ENCODE measurements around the gene PSMD7.
A peak's percentile ranks its signal among the peaks of the same experiment; 100 is the strongest.

The PSMD7 gene

DNA sequence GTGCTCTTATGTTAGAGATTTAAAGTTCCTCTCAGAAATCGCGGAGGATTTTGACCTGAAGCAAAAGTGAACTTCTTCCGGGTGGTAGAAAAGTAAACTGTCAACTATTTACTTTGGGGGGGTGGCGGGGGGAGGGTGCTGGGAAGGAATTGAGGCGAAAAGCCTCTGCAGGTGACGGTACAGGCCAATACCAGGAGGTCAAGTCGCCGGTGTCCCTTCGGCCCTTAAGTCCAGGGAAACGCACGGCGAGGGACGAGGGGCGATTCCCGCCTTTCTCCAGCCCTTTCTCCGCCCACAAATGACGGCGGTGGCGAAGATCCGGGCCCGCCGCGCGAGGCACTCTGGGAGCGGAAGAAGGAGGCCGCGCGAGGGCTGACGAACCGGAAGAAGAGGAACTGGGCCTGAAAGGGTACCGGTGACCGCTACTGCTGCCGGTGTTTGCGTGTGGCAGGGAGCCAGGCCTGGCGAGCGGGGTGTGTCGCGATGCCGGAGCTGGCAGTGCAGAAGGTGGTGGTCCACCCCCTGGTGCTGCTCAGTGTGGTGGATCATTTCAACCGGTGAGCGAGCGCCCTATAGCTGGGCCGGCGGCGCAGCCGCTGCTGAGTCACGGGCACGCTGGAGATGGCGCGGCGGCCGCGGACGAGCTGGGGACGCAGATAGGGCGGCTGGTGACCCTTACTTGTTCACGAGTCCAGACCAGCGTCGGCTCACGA lies at the start of gene PSMD7:
Gene PSMD7 (plus strand): TSS at position 383 of the 713 bp plus-strand sequence. CDS start 101 bp downstream, at position 484.
- DNase-seq: peak; percentile 81 to 97 (median 92)
- intact Hi-C loops (cut with DNase I): no loop called here

DNA sequence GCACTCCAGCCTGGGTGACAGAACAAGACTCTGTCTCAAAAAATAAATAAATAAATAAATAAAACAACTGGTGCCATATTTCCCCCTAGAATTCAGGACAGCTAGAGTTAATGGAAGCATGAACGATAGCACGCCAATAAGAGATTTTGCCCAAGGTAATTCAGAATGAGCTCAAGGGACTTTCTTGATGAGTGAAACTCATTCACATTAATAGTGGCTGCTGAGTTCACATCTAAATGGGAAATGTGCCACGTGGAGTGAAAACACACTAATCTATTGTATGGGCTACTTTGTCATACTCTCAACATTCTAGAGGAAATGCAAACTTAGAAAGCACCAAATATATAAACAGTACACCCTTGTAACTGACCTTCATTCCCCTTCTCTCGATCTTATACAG lies 47.4 kb upstream of the PSMD7 start:
- DNase-seq: no peak
- intact Hi-C loops (cut with DNase I): no loop called here

DNA sequence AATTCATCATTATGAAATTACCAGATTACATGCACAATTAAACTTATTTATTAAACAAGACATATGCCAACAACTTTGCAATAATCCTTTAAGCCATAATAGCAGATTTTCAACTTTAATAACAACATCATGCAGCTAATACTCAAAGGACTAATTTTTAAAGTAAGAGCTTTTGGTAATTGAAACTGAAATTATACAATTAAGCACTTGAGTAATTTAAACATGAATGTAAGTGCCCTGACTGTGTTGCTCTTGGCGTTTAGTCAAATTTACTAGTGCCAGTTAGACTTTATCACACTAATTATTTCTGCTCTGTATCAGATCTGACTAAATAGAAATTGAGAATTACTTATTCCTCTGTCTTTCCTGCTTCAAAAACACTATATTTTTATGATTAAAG lies 46.8 kb upstream of the PSMD7 start:
- intact Hi-C loops (cut with DNase I): no loop called here
- DNase-seq: no peak

DNA sequence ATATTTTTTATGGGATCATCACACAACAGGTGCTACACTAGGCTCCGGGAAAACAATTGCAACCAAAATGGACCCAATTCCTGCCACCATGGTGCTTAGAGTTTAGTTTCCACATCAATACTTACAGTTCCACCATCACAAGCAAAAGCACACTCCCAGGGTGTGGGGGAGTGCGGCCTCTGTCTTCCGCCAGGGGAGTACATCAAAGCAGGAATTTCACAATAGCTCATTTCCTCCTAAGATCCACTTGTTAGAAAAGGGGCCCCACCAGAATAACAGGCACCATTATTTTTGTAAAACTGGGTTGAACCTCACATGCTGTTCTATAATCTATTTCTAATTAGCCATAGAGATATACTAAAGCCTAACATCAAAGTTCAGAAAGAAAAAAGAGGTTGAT lies 44.3 kb upstream of the PSMD7 start:
- no peak for DNase-seq
- intact Hi-C loops (cut with DNase I): no loop called here

DNA sequence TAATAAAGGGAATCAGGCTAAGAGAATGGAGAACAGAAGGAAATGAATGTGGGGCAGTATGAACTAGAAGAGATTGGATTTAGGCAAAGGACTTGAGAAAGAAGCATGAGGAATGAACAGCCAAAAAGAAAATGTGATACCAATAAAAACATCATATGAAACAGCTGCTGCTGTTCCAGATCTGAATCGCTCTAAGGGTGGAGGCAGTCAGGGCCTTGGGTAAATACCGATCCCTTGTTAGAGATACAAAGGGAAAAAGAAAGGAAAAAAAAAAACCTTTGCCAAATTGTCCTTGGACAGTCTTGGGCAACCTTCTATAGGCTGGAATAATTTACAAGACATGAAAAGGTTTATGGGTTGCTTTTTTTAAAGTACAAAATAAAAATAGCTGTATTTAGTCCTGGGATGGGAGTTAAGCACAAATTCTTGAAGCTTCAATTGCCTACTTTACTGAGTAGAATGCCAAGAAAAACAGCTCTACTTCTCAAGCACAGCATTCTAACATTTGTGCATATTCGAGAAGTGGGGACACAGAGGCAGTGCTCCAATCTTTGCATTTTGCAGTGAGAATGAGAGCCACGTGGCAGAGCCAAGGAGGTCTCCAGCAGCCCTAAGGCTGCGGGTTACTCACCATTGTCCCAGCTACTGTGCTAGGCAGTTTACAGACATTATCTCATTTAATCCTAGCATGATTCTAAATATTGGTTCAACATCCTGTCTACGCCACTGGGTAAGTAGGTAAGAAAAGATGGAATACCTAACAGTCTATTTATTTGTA lies 43.3 kb upstream of the PSMD7 start:
- no peak for DNase-seq
- intact Hi-C loops (cut with DNase I): no loop called here

DNA sequence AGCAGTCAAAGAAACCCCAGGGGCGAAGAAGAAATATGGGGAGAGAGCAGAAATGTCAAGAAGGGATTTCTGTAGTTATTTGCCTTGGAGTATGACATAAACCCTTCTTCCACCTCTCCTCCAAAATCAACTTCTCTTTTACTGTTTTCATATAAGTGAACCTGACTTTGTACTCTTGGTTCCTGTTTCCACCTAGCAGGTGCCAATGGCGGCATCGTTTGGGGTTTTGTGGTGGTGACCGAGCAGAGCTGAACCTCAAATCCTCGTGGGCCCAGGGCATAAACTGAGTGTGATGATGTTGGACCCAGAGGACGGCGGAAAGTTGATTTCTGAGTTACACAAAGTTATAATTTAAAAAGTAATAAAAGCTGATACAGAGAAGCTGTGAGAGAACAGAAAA lies 39.6 kb upstream of the PSMD7 start:
- no peak for DNase-seq
- intact Hi-C loops (cut with DNase I): no loop called here

DNA sequence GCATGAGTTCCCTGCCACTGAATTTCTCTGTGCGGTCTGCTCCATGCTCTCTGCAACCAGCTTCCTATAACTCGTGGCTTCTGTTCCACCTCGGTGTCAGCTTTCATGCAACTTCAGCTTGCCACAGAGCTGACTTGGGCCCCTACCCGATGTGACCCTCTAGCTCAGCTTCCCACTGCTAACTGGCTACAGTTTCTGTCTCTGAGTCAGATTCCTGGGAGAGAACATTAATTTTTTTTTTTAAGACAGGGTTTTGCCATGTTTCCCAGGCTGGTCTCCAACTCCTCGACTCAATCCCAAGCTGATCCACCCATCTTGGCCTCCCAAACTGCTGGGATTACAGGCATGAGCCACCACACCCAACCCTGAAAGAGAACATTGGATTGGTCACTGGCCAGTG lies 35.5 kb upstream of the PSMD7 start:
- DNase-seq: no peak
- intact Hi-C loops (cut with DNase I): no loop called here

DNA sequence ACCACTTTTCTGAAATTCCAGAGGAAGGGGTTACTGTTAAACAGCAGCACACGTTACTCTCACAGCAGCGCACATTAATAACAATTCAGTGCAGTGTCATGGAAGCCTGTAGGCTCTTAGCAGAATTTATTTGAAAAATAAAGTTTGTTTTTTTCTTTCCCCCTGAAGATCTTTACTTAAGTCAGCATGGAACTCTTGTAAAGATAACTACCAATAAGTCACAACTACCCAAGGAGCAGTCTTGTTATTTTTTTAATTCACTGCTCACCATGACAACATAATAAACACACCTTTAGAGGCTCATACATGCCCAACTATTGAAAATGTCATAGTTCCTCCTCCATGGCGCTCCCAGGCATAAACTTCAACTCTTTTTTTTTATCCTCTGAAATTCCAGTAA lies 31.8 kb upstream of the PSMD7 start:
- no peak for DNase-seq
- intact Hi-C loops (cut with DNase I): no loop called here

DNA sequence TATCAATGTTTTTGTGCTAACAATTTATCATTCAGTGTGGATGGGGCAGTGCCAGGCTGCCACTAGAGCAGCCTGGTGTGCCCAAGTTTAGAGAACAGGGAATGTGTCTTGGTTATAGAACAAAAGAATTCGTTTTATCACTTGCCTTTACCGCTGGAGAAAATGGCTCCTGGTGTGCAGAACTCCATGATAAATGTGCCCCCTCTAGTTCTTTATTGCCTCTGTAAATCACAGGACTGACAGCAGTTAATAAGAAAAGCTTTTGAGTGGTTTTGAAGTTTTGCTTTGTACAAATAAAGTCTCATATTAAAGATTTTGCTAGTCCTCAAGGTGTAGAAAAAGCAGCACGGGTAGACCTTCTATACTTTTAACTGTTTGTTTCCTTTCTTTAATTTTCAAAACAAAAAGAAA lies 28.2 kb upstream of the PSMD7 start:
- DNase-seq: no peak
- intact Hi-C loops (cut with DNase I): no loop called here

DNA sequence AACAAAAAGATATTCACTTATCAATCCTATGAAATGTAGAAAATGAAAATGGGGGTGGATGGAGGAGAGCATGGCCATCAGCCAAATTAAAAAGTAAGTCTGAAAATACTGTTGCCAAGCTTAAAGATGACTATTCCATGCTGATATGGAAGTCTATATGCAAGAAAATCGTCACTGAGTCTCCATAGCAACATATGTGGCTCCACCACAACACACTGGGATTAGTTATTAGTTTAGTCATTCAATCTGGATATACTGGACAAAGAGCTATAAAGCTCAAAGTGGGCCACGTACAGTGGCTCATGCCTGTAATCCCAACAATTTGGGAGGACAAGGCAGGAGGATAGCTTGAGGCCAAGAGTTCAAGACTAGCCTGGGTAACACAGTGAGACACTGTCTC lies 24.7 kb upstream of the PSMD7 start:
- intact Hi-C loops (cut with DNase I): no loop called here

DNA sequence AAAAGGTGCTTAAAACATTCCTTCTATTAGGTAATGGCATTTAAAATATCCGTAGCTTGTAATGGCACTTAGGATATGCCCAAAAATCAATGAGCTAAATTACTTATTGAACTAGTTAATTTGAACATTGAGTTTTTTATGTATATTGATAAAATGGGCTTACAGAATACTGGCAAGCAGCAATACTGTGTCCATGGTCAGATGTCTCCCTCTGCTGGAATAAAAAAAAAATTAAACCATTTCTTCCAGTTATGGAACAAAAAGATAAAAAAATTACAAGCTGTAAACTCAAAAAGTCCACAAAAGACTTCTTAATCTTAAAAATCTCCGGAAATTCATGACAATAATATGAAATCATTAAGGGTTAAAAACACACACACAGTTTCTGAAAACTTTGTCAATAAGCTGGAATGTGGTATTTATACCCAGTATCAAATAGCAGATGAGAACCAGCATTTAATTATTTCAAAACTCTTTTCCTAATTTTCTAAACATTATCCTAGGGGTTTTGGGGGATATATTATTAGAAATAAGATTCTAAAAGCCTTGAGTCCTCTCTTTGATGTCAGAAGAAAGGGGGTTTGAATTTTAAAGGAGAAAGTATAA lies 21.5 kb upstream of the PSMD7 start:
- DNase-seq: no peak
- intact Hi-C loops (cut with DNase I): no loop called here

More for the DNA sequence above, 24.7 kb upstream of the PSMD7 start:
- DNase-seq: no peak

DNA sequence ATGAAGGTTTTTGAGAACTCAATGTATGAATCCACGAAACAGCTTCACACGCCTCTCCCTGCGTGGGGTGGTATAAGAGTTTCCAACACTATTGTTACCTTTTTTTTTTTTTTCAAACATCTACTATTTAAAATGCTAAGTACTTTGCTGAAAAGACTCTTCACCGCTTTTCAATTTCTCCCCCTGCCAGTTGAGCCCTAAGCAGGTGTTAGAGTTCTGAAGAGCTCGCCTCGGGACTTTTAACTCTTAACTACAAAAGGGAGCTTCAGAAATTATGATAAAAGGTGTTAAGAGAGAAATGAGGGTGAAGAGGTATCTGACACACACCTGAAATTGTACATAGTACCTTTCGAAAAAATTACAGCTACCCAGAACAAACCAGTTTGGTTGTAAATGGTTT lies 20.9 kb upstream of the PSMD7 start:
- intact Hi-C loops (cut with DNase I): no loop called here

DNA sequence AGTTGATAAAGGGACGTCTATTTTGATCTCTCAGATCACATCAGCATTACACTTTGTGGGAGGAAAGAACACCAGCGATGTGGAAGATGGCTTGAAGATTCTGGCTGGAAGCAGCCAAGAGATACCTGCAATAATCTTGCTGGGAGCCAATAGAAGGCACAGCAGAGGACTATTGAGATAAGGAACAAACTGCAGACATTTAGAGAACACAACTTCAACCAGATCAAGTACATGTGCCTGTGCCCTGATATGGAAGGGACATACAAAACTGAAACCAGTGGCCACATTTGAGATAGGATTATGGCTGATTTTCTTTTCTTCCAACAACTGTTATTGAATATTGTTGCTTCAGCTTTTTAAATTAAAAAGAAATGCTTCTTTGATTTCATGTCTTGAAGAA lies 18.6 kb upstream of the PSMD7 start:
- intact Hi-C loops (cut with DNase I): no loop called here
- DNase-seq: no peak

More for the DNA sequence above, 20.9 kb upstream of the PSMD7 start:
- DNase-seq: peak in 14 of 42 donors; percentile 7 to 50 (median 24)

DNA sequence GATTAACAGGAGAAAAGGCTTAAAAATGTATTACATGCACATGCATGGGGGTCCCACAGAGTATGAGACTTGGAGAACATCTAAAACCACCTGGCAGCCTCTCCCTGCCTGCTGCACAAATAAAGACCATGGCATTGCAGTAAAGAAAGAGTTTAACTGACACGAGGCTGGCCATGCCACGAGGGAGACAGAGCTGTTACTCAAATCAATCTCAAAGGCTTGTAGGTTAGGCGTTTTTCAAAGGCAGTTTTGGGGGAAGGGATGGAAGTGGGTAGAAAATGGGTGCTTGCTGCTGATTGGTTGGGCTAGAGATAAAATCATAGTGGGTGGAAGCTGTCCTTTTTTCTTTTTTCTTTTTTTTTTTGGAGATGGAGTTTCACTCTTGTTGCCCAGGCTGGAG lies 17.3 kb upstream of the PSMD7 start:
- intact Hi-C loops (cut with DNase I): no loop called here
- no peak for DNase-seq

DNA sequence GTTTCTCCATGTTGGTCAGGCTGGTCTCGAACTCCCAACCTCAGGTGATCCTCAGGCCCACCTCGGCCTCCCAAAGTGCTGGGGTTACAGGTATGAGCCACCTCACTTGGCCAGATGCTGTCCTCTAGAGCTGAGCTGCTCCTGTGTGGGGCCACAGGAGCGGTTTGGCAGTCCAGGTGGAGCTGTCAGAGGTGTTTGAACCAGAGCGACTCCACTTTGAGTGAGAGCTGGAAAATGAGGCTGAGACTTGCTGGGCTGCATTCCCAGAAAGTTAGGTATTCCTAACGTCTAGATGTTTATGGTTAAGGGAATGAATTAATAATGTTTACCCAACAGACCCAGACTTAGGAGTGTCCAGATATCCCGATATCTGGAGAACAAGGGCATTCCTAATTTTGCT lies 16.8 kb upstream of the PSMD7 start:
- DNase-seq: no peak
- intact Hi-C loops (cut with DNase I): no loop called here

DNA sequence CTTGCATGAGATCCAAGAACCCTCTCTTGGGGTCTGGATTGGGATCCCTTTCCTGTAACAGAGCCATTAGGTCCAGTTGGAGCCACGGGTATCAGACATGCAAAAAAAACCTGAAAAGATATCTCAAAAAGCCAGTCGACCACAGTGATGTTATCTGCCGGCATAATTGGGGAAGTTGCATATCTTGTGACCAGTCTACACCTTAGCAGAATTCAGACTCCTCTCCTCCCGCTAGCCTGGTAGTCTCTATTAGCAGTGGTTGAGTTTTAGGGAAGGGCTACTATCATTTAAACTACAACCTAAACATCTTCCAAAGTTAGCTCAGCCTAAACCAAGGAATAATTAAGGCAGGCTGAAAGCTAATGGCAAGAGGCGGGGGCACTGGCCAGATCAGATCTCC lies 16.2 kb upstream of the PSMD7 start:
- DNase-seq: no peak
- intact Hi-C loops (cut with DNase I): no loop called here

DNA sequence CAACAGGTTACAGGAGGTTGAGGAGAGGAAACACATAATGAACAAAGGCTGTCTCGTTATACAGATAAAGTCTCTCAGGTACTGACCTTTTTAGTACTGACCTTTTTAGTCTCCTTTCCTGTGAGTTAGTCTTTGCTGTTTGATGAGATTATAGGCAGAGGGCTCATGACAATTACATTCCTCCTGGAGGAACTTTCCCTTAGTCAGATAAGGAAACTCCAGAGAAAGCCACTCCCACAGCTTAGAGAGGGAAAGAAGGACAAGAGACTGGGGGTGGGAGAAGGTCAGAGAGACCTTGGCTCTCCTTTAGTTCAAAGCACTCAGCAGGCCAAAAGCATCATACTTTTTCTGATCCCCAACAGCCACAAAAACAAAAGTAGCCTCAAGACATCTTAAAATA lies 15.3 kb upstream of the PSMD7 start:
- DNase-seq: no peak
- intact Hi-C loops (cut with DNase I): no loop called here

DNA sequence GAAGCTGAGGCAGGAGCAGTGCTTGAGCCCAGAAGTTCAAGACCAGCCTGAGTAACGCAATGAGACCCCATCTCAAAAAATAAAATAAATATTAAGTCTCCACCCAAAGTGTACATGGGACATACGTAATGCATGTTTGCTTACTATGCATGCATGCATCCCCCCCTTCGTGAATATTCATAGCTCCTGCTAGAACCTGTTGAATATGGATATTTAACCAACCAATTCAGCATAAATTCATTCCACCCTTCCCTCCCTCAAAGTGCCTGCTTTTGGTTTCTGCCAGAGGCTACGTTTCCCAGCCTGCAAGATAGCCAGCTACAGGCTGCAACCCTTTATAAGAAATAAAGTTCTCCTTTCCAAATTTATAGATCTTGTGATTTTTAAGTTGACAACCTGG lies 12.9 kb upstream of the PSMD7 start:
- DNase-seq: no peak
- intact Hi-C loops (cut with DNase I): no loop called here

DNA sequence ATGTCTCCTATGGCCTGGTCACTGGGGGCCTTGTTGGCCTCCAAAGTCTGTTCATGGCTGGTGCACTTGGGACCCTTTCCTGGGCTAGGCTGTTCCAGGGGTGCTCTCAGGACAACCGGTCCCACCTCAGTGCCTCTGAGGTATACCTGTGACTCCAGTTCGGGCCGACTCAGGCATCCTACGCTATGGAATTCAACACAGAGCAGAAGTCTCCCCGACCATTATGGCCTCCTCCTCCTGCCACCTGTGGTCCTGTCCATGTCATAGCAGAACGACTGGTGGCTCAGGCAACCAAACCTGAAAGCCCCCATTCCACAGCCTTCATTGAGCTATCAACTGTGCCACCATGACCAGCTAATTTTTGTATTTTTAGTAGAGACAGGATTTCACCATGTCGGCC lies 8.5 kb upstream of the PSMD7 start:
- DNase-seq: no peak
- intact Hi-C loops (cut with DNase I): no loop called here

DNA sequence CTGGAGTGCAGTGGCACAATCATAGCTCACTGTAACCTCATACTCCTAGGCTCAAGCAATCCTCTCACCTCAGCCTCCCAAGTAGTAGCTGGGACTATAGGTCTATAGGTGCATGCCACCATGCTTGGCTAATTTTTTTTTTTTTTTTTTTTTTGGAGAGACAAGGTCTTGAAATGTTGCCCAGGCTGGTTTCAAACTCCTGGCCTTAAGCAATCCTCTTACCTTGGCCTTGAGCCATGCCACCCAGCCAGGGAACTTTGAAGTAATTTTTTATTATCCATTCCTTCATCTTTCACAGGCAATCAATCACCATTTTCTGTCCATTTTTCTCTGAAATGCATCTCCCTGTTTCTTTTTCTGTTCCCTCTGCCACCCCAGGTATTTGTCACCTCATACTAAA lies 6.3 kb upstream of the PSMD7 start:
- intact Hi-C loops (cut with DNase I): no loop called here
- no peak for DNase-seq

DNA sequence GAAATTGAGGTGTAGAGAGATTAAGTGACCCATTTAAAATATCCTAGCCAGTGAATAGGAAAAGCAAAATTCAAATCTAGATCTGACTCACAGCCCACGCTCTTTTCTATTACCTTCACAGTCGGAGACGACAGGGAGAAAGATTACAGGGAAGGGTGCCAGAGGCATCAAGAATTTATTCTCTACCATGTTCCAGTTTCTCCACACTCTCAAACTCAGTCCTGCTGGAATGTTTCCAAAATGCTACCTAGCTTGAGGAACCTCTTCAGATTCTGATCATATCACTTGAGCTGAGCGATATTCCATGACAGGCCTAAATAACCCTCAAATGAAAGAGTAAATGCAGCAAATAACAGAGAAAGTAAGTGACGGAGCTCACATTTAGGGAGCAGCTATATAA lies 5.4 kb upstream of the PSMD7 start:
- DNase-seq: no peak
- intact Hi-C loops (cut with DNase I): no loop called here

Measured in head of caudate nucleus (tissue), 42 donors.